ENCODE results near the gene GSK3B. TPM values are rescaled to one million over a fixed set of nuclear protein-coding genes. Genes with fewer than 3 reads are reported as not detected.
"Not testable (repeated sequence)": the region's sequence is repeated elsewhere in the genome, so short reads cannot be mapped to it uniquely, and the experiment has no call there.

GSK3B gene
- total and polyA plus RNA-seq, 2 experiments from 2014 or later: 29.0 to 45.3 TPM

GRCh38 chr3:120005741-120006140, 88.5 kb downstream of the GSK3B start:
- peaks cover 12% of the 10 kb centered on the region for H3K4me1 Mint-ChIP-seq
- H3K27me3 Mint-ChIP-seq (ENCODE audit: insufficient read depth, low read depth, poor library complexity); H3K36me3 ChIP-seq (ENCODE audit: insufficient read depth); H3K27ac ChIP-seq (ENCODE audit: low read depth); H2AFZ ChIP-seq; H3K27me3 ChIP-seq (ENCODE audit: insufficient read depth); H3K4me3 Mint-ChIP-seq; ATAC-seq; DNase-seq (ENCODE audit: low spot score); H3K27ac Mint-ChIP-seq; H3F3A ChIP-seq (replicated peaks; ENCODE audit: low read depth); H3K4me3 ChIP-seq; H3K9me2 ChIP-seq (ENCODE audit: insufficient read depth): not testable (repeated sequence)
- Histone ChIP-seq H3K4me1 (ENCODE audit: insufficient read depth) (peaks cover 22% of the 10 kb centered on the region), H4K20me1 (replicated peaks; ENCODE audit: insufficient read depth) (peaks cover 22% of the 10 kb centered on the region), H3K4me2 (0 out of 2 replicates have a peak overlapping the region, but pooled peaks have one; percentile 70), H3K79me2 (replicated peaks; ENCODE audit: insufficient read depth) (peaks cover 94% of the 10 kb centered on the region)
- peaks cover 26% of the 10 kb centered on the region for H3K9me3 Mint-ChIP-seq
- H3K36me3 Mint-ChIP-seq (ENCODE audit: low read depth): peaks cover 22% of the 10 kb centered on the region; the same call in 1 of the 3 replicates

DNA sequence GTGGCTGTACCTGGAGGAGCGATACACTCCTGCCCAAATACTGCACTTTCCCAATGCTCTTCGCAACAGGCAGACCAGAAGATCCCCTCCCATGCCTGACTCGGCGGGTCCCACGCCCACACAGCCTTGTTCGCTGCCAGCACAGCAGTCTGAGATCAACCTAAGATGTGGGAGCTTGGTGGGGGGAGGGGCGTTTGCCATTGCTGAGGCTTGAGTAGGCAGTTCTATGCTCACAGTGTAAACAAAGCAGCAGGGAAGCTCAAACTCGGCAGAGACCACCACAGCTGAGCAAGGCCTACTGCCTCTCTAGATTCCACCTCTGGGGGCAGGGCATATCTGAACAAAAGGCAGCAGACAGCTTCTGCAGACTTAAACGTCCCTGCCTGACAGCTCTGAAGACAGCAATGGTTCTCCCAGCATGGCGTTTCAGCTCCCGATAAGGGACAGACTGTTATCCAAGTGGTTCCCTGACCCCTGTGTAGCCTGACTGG, 90.2 kb downstream of the GSK3B start:
- Mint-ChIP-seq H3K4me3 (peak overlapping the region; percentile 13; the same call in 1 of the 3 replicates), H3K36me3 (ENCODE audit: low read depth) (peaks cover 29% of the 10 kb centered on the region), H3K9me3 (peaks cover 26% of the 10 kb centered on the region), H3K27ac (peak overlapping the region; percentile 22; the same call in 1 of the 2 replicates), H3K4me1 (peaks cover 12% of the 10 kb centered on the region)
- not testable (repeated sequence) for H3K9me2 ChIP-seq (ENCODE audit: insufficient read depth); H3F3A ChIP-seq (replicated peaks; ENCODE audit: low read depth); H2AFZ ChIP-seq; H3K27me3 ChIP-seq (ENCODE audit: insufficient read depth); H3K27me3 Mint-ChIP-seq (ENCODE audit: insufficient read depth, low read depth, poor library complexity); H3K36me3 ChIP-seq (ENCODE audit: insufficient read depth)
- peak overlapping the region; percentile 39 for H3K4me3 ChIP-seq
- peaks cover 19% of the 10 kb centered on the region for H4K20me1 ChIP-seq (replicated peaks; ENCODE audit: insufficient read depth)
- peaks cover 22% of the 10 kb centered on the region for H3K4me1 ChIP-seq (ENCODE audit: insufficient read depth)
- ATAC-seq: peak; percentile 92
- H3K79me2 ChIP-seq (replicated peaks; ENCODE audit: insufficient read depth): peaks cover 85% of the 10 kb centered on the region
- H3K4me2 ChIP-seq: peak overlapping the region; percentile 70
- H3K27ac ChIP-seq (ENCODE audit: low read depth): peak overlapping the region; percentile 69; the same call in 1 of the 2 replicates
- DNase-seq (ENCODE audit: low spot score): peak; percentile 79

DNA sequence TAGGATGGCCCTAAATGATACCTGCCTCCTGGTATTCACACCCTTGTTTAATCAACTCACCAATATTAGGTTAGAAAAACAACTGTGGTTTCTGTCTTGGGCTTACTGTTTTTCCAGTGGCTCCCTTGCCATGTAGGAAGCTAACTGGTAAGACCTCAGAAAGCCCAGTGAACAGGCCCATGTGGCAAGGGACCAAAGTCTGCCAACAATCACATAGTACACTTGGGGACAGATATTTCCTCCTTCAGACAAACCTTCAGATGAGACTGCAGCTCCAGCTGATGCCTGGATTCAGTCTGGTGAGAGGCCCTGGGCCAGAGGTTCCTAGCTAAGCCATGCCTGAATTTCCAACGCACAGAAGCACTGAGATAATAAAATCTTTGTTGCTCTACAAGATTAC, 96.1 kb downstream of the GSK3B start:
- H3K27ac Mint-ChIP-seq: no peak overlapping the region
- Histone ChIP-seq H3K9me2 (ENCODE audit: insufficient read depth) (no peaks in the 10 kb centered on the region), H3K4me2 (no peak overlapping the region), H3K4me1 (ENCODE audit: insufficient read depth) (peaks cover 4% of the 10 kb centered on the region; the same call in 1 of the 2 replicates), H3K79me2 (replicated peaks; ENCODE audit: insufficient read depth) (peaks cover 73% of the 10 kb centered on the region), H3K36me3 (ENCODE audit: insufficient read depth) (no peaks in the 10 kb centered on the region), H3K27ac (ENCODE audit: low read depth) (no peak overlapping the region), H4K20me1 (replicated peaks; ENCODE audit: insufficient read depth) (peaks cover 4% of the 10 kb centered on the region; the same call in 1 of the 2 replicates), H3F3A (replicated peaks; ENCODE audit: low read depth) (no peaks in the 10 kb centered on the region), H3K4me3 (no peak overlapping the region), H2AFZ (no peak overlapping the region), H3K27me3 (ENCODE audit: insufficient read depth) (no peaks in the 10 kb centered on the region)
- DNase-seq (ENCODE audit: low spot score): no peak
- H3K4me1 Mint-ChIP-seq: peaks cover under 1% of the 10 kb centered on the region; the same call in 1 of the 3 replicates
- H3K9me3 Mint-ChIP-seq: no peaks in the 10 kb centered on the region
- TF ChIP-seq NANOG (IDR thresholded peaks at IDR 0.05; ENCODE audit: borderline replicate concordance) (no peak), ZNF462 (CRISPR knock-in tag; IDR thresholded peaks at IDR 0.05) (no peak), EZH2 (IDR thresholded peaks at IDR 0.05; ENCODE audit: low read depth, unreplicated experiment) (no peak), STAT1 (IDR thresholded peaks at IDR 0.05; ENCODE audit: unreplicated experiment) (no peak)
- ATAC-seq: no peak
- H3K27me3 Mint-ChIP-seq (ENCODE audit: insufficient read depth, low read depth, poor library complexity): peaks cover 5% of the 10 kb centered on the region
- no peak overlapping the region for H3K4me3 Mint-ChIP-seq
- peaks cover 29% of the 10 kb centered on the region for H3K36me3 Mint-ChIP-seq (ENCODE audit: low read depth)

All from GM23338 (cell line).